GM18951 (cell line): ENCODE measurements around the gene PRKCB.

ENCODE experiments used
- POLR2A ChIP-seq: IDR thresholded peaks from 4 replicates; pipeline ENCODE4 v1.6.1; 2011; ENCODE audit warnings: mild to moderate bottlenecking; ENCODE audit not compliant: insufficient read length, insufficient read depth; ENCODE audit errors: extremely low read depth
- in situ Hi-C: fragments of 300-500 bp; cut with MboI; formaldehyde crosslinking; loops from one replicate; pipeline ENCODE4 v1.12.0; 2022; ENCODE audit warnings: low sequenced_read_pairs, mixed read lengths, inconsistent platforms; ENCODE audit not compliant: unreplicated experiment

Gene PRKCB

DNA sequence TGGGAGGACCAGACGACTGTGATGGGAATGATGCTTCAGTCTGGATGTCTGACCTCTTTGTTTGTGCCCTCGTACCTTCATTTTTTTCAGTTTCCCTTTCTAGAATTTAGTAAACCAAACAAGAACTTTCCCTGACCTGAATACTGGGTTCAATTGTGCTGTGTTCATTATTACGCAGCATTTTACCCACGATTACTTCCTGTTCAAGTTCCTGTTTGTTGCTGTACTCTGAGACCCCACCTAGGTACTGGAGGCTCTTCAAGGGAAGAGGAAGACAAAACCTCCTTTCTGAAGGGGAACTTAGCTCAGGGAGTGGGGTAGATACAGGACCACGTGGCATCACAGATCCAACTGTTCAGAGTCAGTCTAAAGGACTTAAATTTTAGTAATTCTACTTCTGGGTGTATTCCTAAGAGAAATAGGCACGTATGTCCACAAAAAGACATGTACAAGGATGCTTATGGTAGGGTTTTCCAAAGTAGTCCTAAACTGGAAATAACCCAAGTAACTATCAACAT is 9.2 kb upstream of the PRKCB start:
- in situ Hi-C loops: no loop called here
- no peak for TF ChIP-seq POLR2A

DNA sequence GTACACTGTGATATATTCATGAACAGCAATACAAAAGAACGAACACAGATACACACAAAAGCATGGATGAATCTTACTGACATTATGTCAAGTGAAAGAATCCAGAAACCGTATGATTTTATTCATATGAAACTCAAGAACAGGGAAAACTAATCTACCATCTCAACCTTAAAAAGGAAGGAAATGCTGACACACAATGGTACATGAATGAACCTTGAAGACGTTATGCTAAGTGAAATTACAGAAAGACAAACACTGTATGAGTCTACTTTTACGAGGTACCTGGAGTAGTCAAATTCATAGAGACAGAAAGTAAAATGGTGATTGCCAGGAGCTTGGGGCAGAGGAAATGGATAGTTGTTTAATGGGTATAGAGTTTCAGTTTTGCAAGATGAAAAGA is 8.7 kb upstream of the PRKCB start:
- TF ChIP-seq POLR2A: no peak
- in situ Hi-C loops: no loop called here

- in situ Hi-C loops: no loop called here
- TF ChIP-seq POLR2A: no peak
These were observed 6.3 kb upstream of the PRKCB start for GRCh38 chr16:23829454-23829853.

- TF ChIP-seq POLR2A: no peak
- in situ Hi-C loops: no loop called here
These were observed 5.5 kb upstream of the PRKCB start for GRCh38 chr16:23830276-23830675.

DNA sequence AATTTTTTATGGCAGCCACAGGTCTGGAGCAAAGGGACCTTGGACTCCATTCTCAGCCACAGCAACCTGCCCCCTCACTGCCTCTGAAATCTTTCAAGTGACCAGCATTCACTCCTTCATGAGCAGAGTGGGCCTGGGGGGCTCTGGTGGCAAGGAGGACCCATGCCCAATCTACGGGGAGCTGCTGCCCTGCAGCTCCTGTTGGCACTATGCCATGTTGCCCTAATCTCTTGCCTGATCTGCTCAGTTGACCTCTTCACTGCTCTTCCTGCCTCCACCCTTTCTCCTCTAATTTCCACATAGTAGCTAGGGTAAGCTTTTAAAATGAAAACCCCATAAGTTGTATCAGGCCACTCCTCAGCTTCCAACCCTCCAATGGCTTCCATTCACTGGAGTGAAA is 2.9 kb upstream of the PRKCB start:
- TF ChIP-seq POLR2A: no peak
- in situ Hi-C loops: no loop called here

DNA sequence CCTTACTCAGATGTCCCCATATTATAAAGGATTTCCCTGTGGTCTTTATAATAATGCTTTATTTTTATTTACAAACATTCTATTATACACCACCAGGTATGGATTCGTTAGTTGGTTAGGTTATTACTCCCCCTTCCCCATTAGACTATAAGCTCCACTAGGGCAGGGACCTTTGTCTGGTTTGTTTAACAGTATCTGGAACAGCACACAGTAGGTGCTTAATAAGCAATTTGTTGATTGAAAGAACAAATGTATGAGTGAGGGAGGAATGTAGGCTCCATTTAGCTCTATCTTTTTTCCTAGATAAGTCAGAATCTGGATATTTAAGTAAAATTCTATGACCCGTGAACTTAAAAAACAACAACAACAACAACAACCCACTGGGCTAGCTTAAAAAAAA is 2.3 kb upstream of the PRKCB start:
- no peak for TF ChIP-seq POLR2A
- in situ Hi-C loops: no loop called here

- in situ Hi-C loops: no loop called here
- TF ChIP-seq POLR2A: no peak
These were observed 1.7 kb upstream of the PRKCB start for GRCh38 chr16:23833960-23834685.

- in situ Hi-C loops: no loop called here
These were observed 258 bp downstream of the PRKCB start for GRCh38 chr16:23836078-23836403.

GRCh38 chr16:23836404-23837311 is 875 bp downstream of the PRKCB start:
- in situ Hi-C loops: no loop called here
- TF ChIP-seq POLR2A: peak; percentile 38

More at GRCh38 chr16:23836078-23836403, 258 bp downstream of the PRKCB start:
- TF ChIP-seq POLR2A: no peak

GRCh38 chr16:23837553-23838308 is 1.9 kb downstream of the PRKCB start:
- no peak for TF ChIP-seq POLR2A
- in situ Hi-C loops: no loop called here

DNA sequence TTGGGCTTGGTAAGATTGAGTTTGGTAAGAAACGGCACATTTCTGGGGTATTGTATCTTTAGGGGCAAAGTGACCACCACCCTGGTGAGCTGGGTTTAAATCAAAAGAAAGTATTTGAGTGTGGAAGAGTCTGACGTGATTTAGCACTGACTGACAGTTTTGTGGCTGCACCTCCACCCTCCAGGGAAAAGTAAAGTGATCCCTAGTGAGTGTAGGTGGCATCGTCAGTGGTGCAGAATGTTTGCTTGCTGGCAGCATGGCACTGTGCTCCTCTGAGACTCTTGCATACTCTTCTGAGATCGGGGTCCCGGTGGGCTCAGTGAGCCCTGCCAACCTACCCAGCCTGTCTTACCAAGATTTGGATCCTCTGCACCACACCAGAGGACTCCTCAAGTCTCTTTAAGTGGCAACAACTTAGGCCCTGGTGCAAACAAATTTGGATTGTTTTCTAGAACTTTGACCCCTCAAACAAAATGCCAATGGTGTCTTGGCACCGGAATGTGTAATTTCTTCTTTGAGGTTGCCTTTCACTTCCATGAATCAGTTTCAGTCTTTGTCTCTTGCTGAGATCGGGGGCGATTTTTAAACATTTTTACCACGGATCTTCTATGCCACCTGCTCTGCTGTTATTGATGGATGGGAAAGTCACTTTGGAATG is 2.8 kb downstream of the PRKCB start:
- in situ Hi-C loops: no loop called here
- TF ChIP-seq POLR2A: no peak

- TF ChIP-seq POLR2A: no peak
- in situ Hi-C loops: no loop called here
These were observed 4.5 kb downstream of the PRKCB start for GRCh38 chr16:23840310-23840709.
